ENCODE measurements around the gene ABLIM3.

Gene ABLIM3

DNA sequence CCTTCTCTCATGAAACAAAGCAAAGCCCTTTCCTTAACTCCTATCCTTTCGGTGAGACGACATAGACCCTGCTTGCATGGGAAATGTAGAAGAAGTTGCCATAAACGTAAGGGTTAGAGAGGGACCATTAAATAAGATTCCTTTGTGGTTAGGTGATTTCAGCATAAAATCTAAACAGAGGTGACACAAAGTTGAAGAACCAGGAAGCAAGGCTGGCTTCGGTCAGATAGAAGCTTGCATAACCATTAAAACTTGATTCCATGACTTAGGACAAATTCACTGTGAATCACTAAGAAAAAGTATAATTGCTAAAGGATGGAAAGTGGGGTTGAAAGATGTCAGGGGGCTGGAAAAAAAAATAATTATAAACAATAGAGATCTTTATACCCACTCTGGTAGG, 30.9 kb upstream of the ABLIM3 start:
- TF ChIP-seq, protein P1, sequence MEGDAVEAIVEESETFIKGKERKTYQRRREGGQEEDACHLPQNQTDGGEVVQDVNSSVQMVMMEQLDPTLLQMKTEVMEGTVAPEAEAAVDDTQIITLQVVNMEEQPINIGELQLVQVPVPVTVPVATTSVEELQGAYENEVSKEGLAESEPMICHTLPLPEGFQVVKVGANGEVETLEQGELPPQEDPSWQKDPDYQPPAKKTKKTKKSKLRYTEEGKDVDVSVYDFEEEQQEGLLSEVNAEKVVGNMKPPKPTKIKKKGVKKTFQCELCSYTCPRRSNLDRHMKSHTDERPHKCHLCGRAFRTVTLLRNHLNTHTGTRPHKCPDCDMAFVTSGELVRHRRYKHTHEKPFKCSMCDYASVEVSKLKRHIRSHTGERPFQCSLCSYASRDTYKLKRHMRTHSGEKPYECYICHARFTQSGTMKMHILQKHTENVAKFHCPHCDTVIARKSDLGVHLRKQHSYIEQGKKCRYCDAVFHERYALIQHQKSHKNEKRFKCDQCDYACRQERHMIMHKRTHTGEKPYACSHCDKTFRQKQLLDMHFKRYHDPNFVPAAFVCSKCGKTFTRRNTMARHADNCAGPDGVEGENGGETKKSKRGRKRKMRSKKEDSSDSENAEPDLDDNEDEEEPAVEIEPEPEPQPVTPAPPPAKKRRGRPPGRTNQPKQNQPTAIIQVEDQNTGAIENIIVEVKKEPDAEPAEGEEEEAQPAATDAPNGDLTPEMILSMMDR (IDR thresholded peaks at IDR 0.05; ENCODE audit: low read depth, low read length, missing control alignments), result no peak
- H3K4me3 ChIP-seq (ENCODE audit: low read depth, low read length), result no peak overlapping the region
- DNase-seq (ENCODE audit: low read depth), result no peak

DNA sequence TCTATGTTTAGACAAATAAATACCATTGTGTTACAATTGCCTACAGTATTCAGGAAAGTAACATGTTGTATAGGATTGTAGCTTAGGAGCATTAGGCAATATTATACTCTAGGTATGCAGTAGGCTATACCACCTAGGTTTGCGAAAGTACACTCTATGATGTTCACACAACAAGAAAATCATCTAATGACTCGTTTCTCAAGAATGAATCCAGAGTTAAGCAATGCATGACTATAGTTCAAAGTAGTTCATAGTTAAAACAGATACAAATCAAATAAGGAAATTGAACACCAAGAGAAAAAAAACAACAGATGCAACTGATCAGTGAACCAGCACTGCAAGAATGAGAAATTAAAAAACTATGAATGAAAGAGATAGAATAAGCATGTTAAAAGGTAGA, 27.6 kb upstream of the ABLIM3 start:
- TF ChIP-seq, protein P1 (IDR thresholded peaks at IDR 0.05; ENCODE audit: low read depth, low read length, missing control alignments), result no peak
- DNase-seq (ENCODE audit: low read depth), result no peak
- H3K4me3 ChIP-seq (ENCODE audit: low read depth, low read length), result no peak overlapping the region

DNA sequence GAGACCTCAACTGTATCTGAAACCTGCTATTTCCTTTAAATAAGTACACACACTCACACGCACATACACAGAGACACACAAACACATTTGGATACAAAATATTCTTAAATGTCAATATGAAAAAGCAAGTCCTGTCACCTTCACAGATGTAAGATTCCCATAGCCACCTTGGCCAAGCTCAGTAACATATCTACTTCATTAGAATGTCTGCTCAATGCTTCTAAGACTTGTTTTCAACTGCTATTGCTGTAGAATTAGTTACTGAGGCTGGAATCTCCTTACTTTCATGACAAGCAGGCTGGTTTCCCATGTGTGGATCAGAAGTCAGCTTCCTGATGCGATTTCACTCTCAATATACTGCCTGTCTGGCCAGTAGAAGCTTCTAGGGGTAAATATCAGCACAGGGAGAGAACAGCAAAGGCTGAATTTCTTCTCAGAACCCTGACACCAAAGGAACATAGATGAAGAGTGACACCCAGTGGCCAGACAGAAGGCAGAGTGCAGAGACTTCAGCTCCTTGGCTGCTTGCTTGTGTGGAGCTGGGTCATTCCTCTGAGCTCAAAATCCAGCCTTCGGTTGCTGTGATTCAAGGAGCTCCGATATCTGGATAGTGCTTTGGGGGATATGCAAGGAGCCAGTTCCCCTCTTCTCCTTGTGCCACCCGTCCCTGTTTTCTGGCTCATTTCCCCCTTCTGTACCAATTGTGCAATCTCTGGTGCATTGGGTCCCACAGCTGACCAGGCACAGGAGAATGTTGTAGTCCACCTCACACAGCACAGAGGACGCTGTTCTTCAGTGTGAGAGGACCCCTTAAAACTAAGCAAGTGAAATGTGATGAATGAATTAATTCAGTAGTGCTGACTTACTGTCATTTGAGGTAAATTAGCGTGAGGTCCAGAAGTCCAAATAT, 26.6 kb upstream of the ABLIM3 start:
- TF ChIP-seq, protein P1 (IDR thresholded peaks at IDR 0.05; ENCODE audit: low read depth, low read length, missing control alignments), result peak; percentile 75
- DNase-seq (ENCODE audit: low read depth), result peak; percentile 13
- no peak overlapping the region for H3K4me3 ChIP-seq (ENCODE audit: low read depth, low read length)

DNA sequence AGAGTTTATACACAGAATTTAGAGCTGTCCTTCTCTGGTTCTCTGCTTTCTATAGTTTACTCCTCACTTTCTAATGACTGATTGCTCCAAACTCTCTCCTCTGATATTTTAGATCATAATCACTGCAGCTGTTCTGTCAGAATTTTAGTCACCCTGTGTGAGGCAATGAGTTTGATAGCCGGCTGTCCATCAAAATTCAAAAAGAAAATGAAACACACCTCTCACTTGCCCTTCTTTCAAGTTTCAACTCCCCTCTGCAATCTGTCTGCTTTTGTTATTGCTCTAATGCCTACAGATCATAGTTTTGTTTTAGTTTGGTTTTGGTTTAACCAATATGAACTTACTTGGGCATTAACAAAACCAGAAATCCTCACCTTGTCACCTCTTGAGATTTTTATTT, 23.3 kb upstream of the ABLIM3 start:
- TF ChIP-seq, protein P1 (IDR thresholded peaks at IDR 0.05; ENCODE audit: low read depth, low read length, missing control alignments), result no peak
- DNase-seq (ENCODE audit: low read depth), result no peak
- no peak overlapping the region for H3K4me3 ChIP-seq (ENCODE audit: low read depth, low read length)

DNA sequence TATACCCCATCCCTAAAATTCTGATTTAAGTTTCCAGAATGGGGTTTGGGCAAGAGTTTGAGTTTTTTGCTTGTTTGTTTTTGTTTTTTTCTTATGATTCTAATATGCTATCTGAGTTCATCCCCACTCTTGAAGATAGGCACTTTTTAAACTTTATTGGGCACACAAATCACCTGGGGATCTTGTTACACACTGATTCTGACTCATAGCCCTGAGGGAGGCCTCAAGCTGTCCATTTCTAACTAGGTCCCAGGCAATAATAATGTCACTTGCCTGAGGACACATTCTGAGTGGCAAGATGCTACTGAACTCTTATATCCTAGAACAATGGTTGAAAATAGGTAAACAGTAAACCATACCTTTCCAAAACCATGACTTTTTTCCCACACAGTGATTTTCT, 22.8 kb upstream of the ABLIM3 start:
- TF ChIP-seq, protein P1 (IDR thresholded peaks at IDR 0.05; ENCODE audit: low read depth, low read length, missing control alignments), result no peak
- no peak overlapping the region for H3K4me3 ChIP-seq (ENCODE audit: low read depth, low read length)
- DNase-seq (ENCODE audit: low read depth), result no peak

DNA sequence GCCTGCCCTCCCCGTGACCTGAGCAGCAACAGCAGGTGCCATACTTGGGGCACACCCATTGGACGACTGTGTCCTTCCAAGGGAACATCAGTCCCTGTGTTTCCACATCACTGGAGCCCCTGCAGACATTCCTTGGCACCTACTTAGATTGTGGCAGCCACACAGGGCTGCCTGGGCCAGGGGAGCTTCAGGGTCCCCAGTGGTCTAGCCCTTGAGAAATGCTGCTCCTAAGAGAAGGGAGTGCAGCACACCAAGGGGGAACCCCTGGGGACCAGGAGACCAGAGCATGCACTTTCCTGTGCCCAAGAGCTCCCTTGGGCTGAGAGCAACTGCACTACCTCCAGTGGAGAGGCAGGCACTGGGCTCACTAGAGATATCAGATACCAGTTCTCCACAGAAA, 20.1 kb upstream of the ABLIM3 start:
- H3K4me3 ChIP-seq (ENCODE audit: low read depth, low read length), result no peak overlapping the region
- DNase-seq (ENCODE audit: low read depth), result no peak
- TF ChIP-seq, protein P1 (IDR thresholded peaks at IDR 0.05; ENCODE audit: low read depth, low read length, missing control alignments), result no peak

DNA sequence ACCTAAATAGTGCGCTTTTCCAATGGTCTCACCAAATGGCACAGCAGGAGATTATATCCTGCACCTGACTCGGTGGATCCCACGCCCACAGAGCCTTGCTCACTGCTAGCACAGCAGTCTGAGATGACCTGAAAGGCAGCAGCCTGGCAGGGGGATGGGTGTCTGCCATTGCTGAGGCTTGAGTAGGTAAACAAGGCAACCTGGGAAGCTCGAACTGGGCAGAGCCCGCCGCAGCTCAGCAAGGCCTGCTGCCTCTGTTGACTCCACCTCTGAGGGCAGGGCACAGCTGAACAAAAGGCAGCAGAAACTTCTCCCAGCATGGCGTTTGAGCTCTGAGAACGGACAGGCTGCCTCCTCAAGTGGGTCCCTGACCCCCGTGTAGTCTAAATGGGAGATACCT, 18.1 kb upstream of the ABLIM3 start:
- H3K4me3 ChIP-seq (ENCODE audit: low read depth, low read length), result no peak overlapping the region
- DNase-seq (ENCODE audit: low read depth), result no peak
- TF ChIP-seq, protein P1 (IDR thresholded peaks at IDR 0.05; ENCODE audit: low read depth, low read length, missing control alignments), result no peak
